GM21360 (cell line): ENCODE data around the gene CCDC88C.

ENCODE experiments used
- ATAC-seq: cut with Tn5 transposase; IDR thresholded peaks from one replicate; pipeline ENCODE4 v1.9.1; 2021; ENCODE audit warnings: mild to moderate bottlenecking, moderate library complexity; ENCODE audit not compliant: unreplicated experiment

Gene CCDC88C

DNA sequence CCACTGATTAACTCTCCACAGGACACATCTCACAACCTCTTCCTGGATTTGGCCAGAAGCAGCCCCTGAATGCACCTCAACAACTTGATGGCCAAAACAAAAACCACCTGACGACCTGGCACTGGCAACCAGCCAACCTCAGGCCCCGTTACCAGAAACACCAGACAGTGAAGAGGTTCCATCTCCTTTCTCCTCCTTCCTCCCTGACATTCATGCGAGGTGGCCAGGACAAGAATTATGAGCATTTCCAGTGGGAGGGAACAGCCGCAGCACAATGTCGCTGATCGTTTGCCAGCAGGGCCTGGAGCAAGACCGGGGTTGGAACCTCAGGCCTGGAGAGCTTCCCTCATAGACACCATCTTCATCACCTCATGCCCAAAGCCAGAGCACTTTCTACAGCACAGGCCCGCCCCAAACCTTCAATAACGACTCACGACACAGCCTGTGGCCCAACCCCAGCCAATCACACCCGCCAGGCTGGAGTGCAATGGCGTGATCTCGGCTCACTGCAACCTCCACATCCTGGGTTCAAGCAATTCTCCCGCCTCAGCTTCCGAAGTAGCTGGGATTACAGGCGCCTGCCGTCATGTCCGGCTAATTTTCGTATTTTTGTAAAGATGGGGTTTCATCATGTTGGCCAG is 48.7 kb downstream of the CCDC88C start:
- no peak for ATAC-seq

DNA sequence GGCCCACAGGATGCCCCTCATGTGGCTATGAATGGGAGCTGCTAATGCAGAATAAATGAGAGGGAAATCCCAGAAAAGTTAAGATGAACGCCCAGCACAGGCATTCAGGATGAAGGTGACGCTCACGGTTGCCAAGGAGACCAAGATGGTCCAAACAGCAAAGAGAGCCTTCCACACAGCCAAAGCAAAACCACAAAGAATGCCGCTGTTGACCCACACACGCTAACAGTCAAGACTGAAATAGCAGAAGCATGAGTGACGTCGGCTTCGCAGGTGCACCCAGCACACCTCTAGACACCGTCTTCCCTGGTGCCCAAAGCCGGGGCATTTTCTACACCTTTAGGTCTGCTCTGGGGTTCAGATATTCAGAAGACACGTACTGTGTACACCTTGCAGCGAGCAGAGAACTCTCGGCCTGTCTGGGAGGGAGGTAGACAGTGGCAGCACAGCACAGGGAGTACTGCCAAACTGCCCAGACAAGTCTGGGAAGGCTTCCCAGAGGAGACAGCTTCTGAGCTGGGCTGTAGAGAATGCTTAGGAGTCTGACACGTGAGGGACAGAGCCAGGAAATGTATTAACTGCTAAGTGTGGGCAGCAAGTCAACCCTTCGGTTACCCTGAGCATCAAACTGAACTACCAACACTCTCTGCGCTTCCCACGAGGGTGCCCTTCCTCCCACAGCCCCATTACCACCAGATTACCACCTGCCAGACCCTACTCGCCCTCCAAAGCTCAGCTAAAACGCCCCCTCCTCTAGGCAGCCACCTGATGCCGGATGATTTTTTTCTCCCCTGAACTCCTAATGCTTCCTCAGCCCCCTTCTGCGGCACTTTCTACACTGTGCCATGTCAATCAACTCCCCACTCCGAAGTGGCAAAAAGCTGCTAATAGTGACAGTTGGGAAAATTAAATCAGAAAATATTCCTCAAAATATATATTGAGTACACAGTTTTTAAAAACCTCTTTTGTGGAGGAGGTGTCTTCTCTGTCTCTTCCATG is 50.1 kb downstream of the CCDC88C start:
- peak; percentile 56 for ATAC-seq

DNA sequence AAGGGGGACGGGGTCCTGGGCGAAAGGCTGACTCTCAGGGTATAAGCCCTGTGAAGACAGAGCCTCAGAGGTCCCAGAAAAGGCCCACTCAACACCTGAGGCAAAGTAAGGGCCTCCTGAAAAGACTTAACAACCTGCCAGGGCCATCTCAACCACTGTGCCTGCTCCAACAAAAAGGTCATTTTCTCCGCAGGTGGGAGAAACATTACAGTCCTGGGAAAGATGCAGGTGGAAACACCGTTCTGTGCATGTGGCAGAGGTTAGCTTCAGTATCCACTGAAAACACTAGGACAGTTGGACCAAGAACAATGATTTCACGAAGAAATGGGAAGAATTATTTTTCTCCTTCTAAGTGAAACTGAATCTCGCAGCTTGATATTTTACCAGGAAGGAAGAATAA is 50.9 kb downstream of the CCDC88C start:
- no peak for ATAC-seq

DNA sequence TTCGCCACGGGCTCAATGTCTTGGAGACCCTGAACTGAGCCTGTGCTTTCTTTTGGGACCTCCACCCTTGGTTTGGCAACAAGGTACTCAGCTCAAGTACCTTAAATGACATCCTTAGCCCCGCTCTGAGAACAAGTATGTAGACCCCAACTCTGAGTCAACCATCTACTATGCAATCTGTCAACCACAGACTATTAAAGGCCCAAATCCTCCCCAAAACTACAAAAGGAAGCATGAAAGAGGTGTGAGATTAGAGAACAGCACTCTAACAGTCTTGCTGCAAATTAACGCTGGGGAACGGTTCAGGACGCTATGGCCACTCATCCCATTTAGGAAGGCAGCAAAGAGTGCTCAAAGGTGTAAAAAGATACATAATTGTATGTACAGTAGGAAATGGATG is 52.1 kb downstream of the CCDC88C start:
- no peak for ATAC-seq

DNA sequence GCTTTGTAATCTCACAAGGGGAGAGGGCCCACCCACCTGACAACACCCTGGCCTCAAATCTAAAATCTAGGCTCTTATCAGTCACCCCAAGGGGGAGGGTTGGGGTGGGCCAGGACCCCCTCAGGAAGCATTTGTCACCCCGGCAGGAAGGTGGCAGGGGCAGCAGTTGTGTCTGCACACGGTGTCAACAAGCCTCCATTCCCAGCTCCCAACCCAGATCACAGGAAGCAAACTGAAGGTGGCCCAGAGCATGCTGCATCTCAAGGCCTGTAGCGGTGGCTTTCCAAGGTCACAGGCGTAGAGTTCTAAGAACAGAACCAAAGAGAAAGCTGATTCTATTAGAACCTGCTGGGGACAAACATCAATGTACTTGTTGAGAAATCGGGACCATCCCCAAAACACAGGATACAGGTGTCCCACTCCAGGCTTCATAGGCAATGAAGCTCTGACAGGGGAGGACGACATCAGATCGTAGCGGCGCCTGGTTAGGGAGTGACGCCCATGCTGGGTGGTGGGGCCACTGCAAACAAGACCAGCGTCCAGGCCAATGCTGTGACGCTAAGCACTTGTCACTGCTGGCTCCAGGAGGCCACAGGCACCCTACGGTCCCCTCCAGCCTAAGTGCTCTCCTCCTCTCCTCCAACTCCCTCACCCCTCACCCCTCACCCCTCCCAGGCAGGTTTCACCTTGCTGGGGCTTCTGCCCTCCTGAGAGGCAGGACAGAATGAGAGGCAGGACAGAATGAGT is 52.9 kb downstream of the CCDC88C start:
- no peak for ATAC-seq

DNA sequence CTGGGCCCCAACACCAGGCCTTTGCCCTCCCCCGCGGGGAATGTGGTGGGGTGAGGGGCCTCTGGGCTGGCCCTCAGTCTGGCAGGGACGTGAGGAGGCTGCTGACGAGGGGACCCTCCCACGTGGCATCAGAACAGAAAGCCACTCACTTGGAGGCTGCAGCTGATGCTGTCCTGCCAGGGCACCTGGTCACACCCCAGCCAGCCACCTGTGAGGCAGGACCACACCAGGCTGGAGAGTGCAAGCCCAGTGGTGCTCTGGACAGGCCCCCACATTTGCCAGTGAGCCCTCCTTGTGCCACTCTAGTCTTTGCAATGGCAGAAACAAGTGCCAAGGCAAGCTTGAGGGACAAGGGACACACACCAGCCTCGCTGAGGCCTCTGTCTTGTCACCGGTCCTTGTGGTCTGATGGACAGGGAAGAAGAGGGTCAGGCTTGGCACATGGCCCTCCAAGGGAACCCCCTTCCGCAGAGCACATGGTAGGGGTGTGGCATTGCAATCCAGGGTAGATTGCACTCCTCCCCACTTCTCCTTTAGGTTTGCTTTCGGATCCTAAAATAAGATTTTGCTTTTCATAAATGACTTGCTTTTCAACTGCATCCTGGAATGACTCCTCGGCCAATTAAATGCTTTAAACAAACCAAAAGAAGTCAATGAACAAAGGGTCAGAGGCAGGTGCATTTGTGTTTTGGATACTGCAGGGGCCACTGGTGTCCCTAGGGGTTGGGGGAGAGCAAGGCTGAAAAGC is 53.7 kb downstream of the CCDC88C start:
- peak; percentile 42 for ATAC-seq

DNA sequence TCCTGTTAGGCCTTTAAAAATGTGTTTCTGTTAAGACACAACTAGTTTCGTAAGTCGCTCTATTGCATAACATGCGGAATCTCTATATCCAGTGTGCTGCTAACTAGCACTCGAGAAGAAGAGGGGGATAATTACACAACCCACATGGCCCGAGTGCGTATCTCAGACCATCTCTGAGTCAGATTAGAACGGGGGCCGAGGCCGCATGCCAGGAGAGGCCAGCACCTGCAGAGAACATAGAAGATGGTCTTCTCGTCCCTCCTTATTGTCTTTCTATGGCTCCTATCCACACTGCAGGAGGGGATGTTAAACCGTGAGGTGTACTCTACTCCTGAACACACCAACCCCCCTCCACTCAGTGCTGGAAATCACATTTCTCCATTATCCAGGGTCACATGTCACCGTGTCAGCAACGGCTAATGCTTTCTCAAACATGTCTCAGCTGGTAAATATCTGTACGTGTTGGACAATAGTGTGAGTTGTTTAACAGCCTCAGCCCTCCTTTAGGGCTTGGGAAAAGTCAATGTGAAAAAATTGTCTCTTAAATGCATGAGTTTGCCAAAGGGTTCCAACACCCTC is 56.3 kb downstream of the CCDC88C start:
- ATAC-seq, result no peak

DNA sequence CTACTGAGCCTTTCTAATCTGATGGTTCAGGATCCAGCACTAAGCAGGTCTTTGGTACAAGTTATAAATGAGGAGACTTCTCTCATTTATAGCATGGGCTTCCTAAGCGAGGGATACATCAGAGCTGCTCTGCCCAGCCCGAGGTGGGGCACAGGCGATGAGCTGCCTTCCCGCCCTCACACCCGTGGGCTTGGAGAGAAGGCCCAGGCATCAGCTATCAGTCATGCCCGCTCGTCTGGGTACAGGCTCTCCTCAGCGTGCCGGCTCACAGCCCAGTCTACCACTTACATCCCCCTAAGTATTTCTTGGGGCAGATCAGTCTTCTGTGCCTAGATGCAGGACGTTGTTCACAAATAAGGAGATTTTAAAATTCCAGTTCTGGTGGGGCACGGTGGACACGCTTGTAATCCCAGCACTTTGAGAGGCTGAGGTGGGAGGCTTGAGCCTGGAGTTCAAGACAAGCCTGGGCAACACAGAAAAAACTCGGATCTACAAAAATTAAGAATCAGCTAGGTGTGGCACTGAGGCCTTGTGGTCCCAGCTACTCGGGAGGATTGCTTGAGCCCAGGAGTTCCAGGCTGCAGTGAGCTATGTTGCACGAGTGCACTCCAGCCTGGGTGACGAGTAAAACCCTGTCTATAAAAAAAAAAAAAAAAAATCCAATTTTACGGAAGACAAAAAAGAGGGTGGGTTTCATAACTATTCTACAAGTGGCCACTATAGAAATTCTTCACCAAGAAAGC is 57.0 kb downstream of the CCDC88C start:
- no peak for ATAC-seq

DNA sequence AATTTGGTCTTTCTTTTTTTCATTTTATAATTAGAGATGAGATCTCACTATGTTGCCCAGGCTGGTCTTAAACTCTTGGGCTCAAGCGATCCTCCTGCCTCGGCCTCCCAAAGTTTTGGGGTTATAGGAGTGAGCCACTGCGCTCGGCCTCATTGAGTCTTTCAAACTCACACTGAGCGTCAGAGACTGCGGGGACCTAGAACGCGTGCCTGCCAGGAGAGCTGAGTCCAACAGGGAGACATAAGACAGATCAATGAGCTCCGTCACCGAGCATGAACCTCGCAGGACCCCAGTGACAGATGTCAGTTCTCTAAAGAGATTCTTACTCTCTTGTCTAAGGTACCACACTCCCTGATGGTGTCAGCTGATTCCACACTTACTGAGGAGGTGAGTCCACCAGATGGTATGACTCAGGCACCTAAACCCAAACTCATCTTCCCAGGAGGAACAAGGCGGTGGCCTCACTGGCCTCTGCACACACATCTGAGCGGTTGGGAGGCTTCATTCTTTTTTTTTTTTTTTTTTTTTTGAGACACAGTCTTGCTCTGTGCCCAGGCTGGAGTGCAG is 58.9 kb downstream of the CCDC88C start:
- no peak for ATAC-seq

DNA sequence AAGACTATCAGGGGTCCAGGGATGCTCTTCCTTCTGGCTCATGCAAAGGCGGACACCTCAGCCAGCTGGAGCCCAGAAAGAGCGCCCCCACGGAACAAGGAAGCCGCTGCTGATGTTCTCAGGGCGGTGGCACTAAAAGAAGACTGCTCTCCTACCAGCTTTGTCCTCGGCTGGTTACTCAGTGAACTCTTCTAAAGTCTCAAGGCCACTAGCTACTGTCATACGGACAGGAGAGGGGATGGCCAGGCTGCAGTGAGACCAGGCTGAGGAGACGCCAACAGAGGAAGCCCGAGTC is 59.6 kb downstream of the CCDC88C start:
- no peak for ATAC-seq

DNA sequence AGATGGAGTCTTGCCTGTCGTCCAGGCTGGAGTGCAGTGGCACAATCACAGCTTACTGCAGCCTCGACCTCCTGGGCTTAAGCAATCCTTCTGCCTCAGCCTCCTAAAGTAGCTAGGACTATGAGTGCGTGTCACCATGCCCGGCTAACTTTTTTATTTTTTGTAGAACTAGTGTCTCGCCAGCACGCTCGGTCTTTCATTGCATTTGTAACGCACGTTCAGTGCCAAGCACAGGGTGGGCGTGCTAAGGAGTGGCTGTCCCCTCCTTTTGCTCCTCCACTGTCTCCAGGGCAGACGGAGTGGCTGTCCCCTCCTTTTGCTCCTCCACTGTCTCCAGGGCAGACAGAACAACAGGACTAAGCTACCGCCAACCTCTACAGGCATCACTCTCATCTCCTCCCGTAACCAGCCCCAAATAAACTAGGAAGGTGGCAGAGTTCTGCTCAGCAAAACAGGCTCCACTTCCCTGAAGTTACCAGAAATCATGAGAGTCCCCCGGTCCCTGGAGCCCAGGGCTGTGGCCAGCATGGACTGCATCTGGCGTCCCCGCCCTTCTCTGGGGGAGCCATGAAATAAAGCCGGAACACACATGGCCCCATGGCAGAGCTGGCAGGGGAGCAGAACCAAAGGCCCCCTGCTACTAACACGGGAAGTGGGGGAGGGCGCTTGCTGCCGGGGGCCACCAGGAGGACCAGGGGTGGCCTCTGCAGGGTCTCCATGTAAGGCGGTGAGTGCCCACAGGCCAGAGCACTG is 60.2 kb downstream of the CCDC88C start:
- ATAC-seq, result no peak

DNA sequence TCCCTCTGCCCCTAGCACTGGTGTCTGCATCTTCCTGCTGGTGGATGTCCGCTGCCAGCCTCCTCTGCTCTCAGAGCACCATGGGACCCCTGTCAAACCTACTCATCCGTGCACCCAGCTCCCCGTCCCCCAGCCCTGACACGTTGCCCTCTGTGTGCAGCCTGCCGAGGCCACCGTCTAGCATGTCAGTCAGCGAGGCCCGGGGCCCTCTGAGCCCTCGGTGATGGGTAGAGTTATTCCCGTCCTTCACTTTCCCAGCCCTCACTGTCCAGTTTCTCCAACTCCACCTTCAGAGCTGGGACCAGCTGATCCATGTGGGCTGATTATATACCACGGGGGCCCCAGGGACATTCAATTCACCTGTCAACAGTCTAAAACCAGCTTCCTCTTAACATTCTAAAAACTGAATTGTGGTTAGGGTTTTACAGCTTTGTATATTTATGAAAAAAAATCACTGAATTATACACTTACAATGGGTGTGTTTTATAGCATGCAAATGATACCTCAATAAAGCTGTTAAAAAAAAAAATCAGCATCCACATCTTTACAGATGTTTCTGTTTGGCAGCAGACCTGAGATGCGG is 61.3 kb downstream of the CCDC88C start:
- no peak for ATAC-seq

DNA sequence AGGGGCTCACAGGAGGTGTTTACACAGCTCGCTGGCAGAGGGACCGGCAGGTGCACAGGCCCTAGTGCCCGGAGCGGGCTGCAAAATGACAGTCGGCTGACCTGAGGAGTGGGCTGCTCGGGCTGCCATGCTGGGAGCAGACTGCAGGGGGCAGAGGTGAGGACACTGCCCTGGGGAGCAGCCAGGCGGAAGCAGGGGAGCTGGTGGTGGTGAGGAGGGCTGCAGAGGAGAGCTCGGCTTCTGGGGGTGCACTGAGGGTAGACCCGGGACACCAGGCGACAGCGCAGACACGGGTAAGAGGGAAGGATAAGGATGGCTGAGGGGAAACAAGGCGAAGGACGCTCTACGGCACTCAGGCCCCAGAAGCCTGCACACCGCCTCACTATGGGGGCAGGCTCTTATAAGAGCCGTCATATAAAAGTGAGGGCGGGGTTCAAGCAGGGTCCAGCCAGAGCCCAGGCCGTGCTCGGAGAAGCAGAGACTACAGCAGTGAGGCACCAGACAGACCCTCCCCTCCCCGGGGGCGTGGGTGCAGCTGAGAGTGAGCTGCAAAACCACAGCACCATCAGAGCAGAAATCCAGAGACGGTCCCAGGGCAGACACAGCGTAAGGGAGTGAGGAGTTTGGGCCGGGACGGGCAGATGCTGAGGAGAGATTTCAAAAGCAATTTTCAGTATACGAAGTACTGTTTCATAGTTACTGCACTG is 62.5 kb downstream of the CCDC88C start:
- ATAC-seq, result no peak

DNA sequence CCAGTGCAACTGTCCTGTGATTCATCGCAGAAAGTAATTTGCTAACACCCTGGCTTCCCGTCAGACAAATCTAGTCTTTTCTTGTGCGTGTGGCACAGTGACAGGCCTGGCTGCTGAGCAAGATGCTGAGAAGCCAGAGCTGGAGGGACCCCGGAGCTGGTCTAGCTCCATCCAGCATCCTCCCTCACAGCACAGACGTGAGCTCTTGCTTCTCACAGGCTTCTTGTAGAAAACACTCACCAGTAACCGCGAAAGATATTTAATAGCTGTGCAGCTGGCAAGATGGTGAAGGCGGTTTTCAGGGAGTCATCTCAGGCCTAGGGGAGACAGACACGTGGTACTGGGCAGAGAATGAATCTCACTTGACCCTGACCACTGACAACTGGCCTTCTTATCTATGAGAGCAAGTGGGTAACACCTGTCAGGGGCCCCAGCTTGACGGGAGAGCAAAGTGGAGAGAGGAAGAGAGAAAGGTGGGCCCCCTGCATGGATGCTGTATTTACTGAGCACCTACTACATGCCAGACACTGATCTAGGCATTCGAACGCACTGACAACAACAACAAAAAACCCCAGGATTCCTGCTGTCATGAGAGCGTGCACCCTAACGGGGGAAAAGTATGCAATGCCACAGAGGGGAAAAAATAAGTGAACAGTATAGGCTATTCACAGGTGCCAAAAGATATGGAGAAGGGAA is 63.3 kb downstream of the CCDC88C start:
- no peak for ATAC-seq

DNA sequence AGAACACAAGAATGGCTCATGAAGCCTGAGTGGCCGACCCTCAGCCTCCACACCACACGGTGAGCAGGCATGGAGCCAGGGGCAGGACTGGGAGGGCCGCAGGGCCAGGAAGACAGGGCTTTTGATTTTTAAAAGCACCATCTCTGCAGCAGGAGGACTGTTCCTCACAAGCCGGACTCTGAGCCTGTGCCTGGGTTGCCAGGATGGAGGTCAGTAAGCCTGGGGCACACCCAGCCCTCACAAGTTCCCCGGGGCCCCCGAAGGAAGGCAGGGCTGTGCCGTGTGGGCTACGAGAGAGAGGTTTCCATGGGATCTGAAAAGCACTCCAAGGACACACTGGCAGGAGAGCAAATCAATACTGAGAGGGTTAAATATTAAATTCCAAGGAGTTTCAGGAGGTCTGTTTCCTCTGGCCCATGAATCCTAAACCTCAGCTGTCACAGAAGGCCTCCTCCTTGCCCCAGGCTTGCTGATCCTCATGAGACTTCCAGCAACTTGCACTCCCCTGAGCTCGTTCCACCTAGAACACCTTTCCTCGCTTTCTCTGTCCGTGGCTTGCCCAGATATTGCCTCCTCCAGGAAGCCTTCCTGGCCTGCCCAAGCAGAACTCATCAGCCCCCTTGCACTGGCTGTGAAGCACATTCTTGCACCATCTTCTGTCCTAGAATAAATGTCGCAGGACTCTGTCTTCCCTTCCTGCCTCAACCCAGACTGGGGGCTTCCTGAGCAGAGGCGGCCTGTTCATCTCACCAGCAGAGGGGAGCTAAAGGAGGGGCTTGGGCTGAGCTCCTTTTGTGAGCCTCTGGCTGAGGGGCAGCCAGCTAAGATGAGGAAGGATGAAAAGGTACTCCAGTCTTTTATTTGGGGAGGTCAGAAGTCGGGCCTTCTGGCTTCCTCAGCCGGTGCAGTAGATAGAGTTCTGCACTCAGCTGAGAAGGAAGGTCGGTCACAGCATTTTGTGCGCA is 64.6 kb downstream of the CCDC88C start:
- ATAC-seq, result no peak

DNA sequence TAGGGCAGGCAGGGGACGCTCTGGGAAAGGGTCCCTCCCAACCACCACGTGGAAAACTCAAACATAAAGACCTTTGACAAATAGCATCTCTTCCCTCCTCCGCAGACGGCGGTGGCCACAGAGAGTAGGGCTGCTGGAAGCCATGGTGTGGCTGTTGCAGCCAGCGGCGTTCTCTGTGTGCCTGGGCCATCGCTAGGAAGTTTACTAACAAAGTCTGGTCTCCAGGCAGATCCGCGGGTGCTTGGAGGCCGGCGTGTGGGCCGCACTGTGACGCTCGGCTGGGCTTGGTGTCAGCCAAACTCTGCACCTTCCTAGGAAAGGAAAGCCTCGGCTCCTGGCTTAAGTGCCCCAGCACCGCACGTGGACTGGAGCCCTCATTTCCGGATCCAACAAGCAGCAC is 65.6 kb downstream of the CCDC88C start:
- ATAC-seq, result no peak
